ENCODE data around the gene POLD1. TPM values are rescaled to one million over a fixed set of nuclear protein-coding genes. Genes with fewer than 3 reads are reported as not detected.
A peak's percentile ranks its signal among the peaks of the same experiment; 100 is the strongest.
"Not testable (repeated sequence)": the region's sequence is repeated elsewhere in the genome, so short reads cannot be mapped to it uniquely, and the experiment has no call there.

The POLD1 gene
- total and polyA plus RNA-seq, 7 experiments from 2014 or later = 26.0 to 110 (median 40.8) TPM

DNA sequence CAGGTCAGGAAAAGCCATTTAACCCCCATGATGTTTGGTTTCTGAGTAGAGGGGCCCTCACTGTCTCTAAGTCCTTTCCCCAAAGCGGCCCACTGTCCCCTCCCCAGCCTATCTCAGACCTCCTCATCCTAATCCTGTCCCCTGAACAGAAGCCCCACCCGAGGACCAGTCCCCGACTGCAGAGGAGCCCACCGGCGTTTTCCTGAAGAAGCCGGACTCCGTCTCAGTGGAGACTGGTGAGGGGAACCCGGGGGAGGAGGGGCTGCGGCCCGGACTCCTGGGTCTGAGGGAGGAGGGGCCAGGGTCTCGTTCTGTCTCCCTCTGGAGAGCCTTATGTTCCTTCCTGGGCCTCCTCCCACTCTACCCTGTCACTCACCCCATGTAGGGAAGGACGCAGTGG is 51.5 kb downstream of the POLD1 start:
- Mint-ChIP-seq H3K4me1 (peaks cover 0 to 16% (median 10%) of the 10 kb centered on the region in 7 donors), H3K27ac (no peak overlapping the region), H3K27me3 (peaks cover 0 to 24% (median 15%) of the 10 kb centered on the region in 5 donors), H3K9me3 (no peaks in the 10 kb centered on the region), H3K36me3 (no peaks in the 10 kb centered on the region), H3K4me3 (no peak overlapping the region)
- ChIA-PET CTCF (no interaction called here), POLR2A (no interaction called here)
- DNase-seq (no peak), ATAC-seq (no peak)
- no peak overlapping the region for H3K4me3 ChIP-seq (ENCODE audit: low read length)
- H3K27me3 ChIP-seq (ENCODE audit: control insufficient read depth in 2 of 2, insufficient read depth in 2 of 2, low read length in 2 of 2) = no peaks in the 10 kb centered on the region
- no peaks in the 10 kb centered on the region for H3K9me3 ChIP-seq (ENCODE audit: control insufficient read depth in 2 of 3, low read length in 3 of 3)
- intact Hi-C loops (cut with micrococcal nuclease) = no loop called here
- H3K36me3 ChIP-seq (ENCODE audit: control insufficient read depth in 2 of 3, insufficient read depth in 3 of 3, low read length in 3 of 3) = no peaks in the 10 kb centered on the region
- H3K27ac ChIP-seq (ENCODE audit: low read depth, low read length) = no peak overlapping the region
- H3K4me1 ChIP-seq (ENCODE audit: control insufficient read depth in 2 of 2, insufficient read depth in 2 of 2, low read length in 2 of 2) = peaks cover 0 to 6% of the 10 kb centered on the region in 2 donors

DNA sequence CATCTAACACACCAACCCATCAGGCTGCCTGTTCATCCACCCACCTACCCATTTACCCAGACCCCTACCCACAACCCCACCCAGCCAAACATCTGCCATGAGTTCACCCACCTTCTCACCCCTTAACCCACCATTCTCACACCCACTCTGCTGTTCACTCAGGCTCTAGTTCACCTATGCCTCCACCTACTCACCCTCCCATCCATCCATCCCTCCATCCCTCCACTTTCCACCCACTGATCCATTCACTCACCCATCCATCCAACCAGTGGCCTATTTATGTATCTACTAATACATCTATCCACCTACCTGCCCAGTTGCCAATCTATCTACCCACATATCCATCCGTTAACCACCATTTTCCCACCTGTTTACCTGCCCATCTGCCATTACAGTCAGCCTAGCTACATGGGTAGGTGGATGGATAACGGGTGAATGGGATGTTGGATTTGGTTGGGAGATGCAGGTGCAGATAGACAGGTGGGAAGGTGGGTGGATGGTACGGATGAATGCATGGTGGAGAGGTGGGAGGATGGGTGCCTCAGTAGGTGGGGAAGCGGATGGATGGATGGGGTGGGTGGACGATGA is 53.8 kb downstream of the POLD1 start:
- Mint-ChIP-seq H3K27ac (no peak overlapping the region), H3K9me3 (no peaks in the 10 kb centered on the region), H3K27me3 (peaks cover 0 to 25% (median 10%) of the 10 kb centered on the region in 5 donors), H3K36me3 (no peaks in the 10 kb centered on the region), H3K4me1 (peaks cover 0 to 3% (median 0%) of the 10 kb centered on the region in 7 donors), H3K4me3 (no peak overlapping the region)
- Histone ChIP-seq H3K27me3 (ENCODE audit: control insufficient read depth in 2 of 2, insufficient read depth in 2 of 2, low read length in 2 of 2) (no peaks in the 10 kb centered on the region), H3K4me1 (ENCODE audit: control insufficient read depth in 2 of 2, insufficient read depth in 2 of 2, low read length in 2 of 2) (no peaks in the 10 kb centered on the region), H3K9me3 (ENCODE audit: control insufficient read depth in 2 of 3, low read length in 3 of 3) (no peaks in the 10 kb centered on the region), H3K27ac (ENCODE audit: low read depth, low read length) (no peak overlapping the region), H3K4me3 (ENCODE audit: low read length) (no peak overlapping the region), H3K36me3 (ENCODE audit: control insufficient read depth in 2 of 3, insufficient read depth in 3 of 3, low read length in 3 of 3) (no peaks in the 10 kb centered on the region)
- ChIA-PET CTCF (no interaction called here), POLR2A (interaction anchor here (0.8 kb wide), 1 partner anchor 10 kb away, joined by 3 read pairs; no protein-coding TSS in a partner anchor)
- ATAC-seq (no peak), DNase-seq (no peak)
- intact Hi-C loops (cut with micrococcal nuclease) = no loop called here

DNA sequence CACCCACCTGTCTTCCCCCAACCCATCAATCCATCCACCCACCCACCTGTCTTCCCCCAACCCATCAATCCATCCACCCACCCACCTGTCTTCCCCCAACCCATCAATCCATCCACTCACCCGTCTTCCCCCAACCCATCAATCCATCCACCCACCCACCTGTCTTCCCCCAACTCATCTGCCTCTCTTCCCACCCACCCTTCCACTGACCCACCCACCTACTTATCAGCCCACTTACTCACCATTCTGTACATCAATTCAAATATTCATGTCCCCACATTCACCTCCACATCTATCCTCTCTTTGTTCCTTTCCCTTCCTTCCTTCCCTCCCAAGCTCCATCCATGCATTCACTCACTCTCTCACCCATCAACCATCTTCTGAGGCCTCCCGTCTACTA is 55.0 kb downstream of the POLD1 start:
- not testable (repeated sequence) for H3K4me3 ChIP-seq (ENCODE audit: low read length)

DNA sequence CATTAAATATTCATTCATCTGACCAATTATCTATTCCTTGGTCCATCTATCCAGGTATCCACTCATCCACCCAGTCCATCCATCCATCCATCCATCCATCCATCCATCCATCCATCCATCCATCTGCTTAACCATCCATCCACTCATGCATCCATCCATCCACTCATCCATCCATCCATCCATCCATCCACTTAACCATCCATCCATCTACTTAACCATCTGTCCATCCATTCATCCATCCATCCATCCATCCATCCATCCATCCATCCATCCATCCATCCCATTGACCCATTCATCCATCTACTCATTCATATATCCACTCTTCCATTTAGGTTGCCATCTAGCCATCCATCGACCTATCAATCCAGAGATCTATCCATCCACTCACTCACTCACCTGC is 59.9 kb downstream of the POLD1 start:
- Histone ChIP-seq H3K4me1 (ENCODE audit: control insufficient read depth in 2 of 2, insufficient read depth in 2 of 2, low read length in 2 of 2) (no peaks in the 10 kb centered on the region), H3K4me3 (ENCODE audit: low read length) (no peak overlapping the region), H3K36me3 (ENCODE audit: control insufficient read depth in 2 of 3, insufficient read depth in 3 of 3, low read length in 3 of 3) (no peaks in the 10 kb centered on the region), H3K9me3 (ENCODE audit: control insufficient read depth in 2 of 3, low read length in 3 of 3) (no peaks in the 10 kb centered on the region), H3K27ac (ENCODE audit: low read depth, low read length) (no peak overlapping the region), H3K27me3 (ENCODE audit: control insufficient read depth in 2 of 2, insufficient read depth in 2 of 2, low read length in 2 of 2) (no peaks in the 10 kb centered on the region)
- ChIA-PET POLR2A (no interaction called here), CTCF (interaction anchor here (0.6 kb wide), 1 partner anchor 150 kb away, joined by 3 read pairs; no protein-coding TSS in a partner anchor)
- Mint-ChIP-seq H3K4me1 (peaks cover 0 to 4% (median 0%) of the 10 kb centered on the region in 7 donors), H3K36me3 (peaks cover 0 to 3% (median 0%) of the 10 kb centered on the region in 5 donors), H3K27ac (no peak overlapping the region), H3K27me3 (peaks cover 0 to 19% (median 3%) of the 10 kb centered on the region in 5 donors), H3K4me3 (no peak overlapping the region), H3K9me3 (peaks cover 0 to 4% (median 0%) of the 10 kb centered on the region in 11 donors)
- DNase-seq (no peak), ATAC-seq (no peak)
- intact Hi-C loops (cut with micrococcal nuclease) = no loop called here

More for the DNA sequence above, 55.0 kb downstream of the POLD1 start:
- H3K27me3 ChIP-seq (ENCODE audit: control insufficient read depth in 2 of 2, insufficient read depth in 2 of 2, low read length in 2 of 2); ATAC-seq; H3K4me1 Mint-ChIP-seq; POLR2A ChIA-PET; DNase-seq; H3K36me3 Mint-ChIP-seq; H3K9me3 Mint-ChIP-seq; H3K4me3 Mint-ChIP-seq; H3K4me1 ChIP-seq (ENCODE audit: control insufficient read depth in 2 of 2, insufficient read depth in 2 of 2, low read length in 2 of 2); H3K9me3 ChIP-seq (ENCODE audit: control insufficient read depth in 2 of 3, low read length in 3 of 3); H3K27ac ChIP-seq (ENCODE audit: low read depth, low read length); CTCF ChIA-PET; H3K27ac Mint-ChIP-seq; H3K36me3 ChIP-seq (ENCODE audit: control insufficient read depth in 2 of 3, insufficient read depth in 3 of 3, low read length in 3 of 3); intact Hi-C loops (cut with micrococcal nuclease): not testable (repeated sequence)
- H3K27me3 Mint-ChIP-seq = peaks cover 3 to 27% (median 8%) of the 10 kb centered on the region in 5 donors

DNA sequence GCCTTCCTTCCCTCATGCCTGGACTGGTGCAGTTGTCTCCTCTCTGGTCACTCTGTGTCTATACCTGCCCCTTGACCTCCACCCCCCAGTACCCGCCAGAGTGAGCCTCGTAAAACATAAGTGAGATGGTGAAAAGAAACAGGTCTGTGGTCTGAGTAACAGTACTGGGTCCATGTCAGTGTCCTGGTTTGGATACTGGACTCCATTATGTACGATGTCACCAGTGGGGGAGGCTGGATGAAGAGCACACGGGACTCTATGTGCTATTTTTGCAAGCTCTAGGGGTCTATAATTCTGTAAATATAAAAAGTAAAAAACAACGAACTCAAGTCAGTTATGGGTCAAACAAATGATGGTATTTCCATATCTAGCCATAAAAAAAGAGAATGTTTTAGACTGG is 62.9 kb downstream of the POLD1 start:
- H3K36me3 ChIP-seq (ENCODE audit: control insufficient read depth in 2 of 3, insufficient read depth in 3 of 3, low read length in 3 of 3) = no peaks in the 10 kb centered on the region
- Mint-ChIP-seq H3K36me3 (peaks cover 0 to 3% (median 0%) of the 10 kb centered on the region in 5 donors), H3K4me1 (peaks cover 0 to 5% (median 0%) of the 10 kb centered on the region in 7 donors), H3K27me3 (peaks cover 0 to 17% (median 12%) of the 10 kb centered on the region in 5 donors), H3K9me3 (peaks cover 0 to 4% (median 0%) of the 10 kb centered on the region in 11 donors), H3K27ac (peak overlapping the region in 1 of 9 donors; percentile 6), H3K4me3 (no peak overlapping the region)
- no peak for ATAC-seq
- CTCF ChIA-PET = no interaction called here
- no peaks in the 10 kb centered on the region for H3K4me1 ChIP-seq (ENCODE audit: control insufficient read depth in 2 of 2, insufficient read depth in 2 of 2, low read length in 2 of 2)
- POLR2A ChIA-PET = no interaction called here
- no peak overlapping the region for H3K4me3 ChIP-seq (ENCODE audit: low read length)
- H3K27ac ChIP-seq (ENCODE audit: low read depth, low read length) = no peak overlapping the region
- intact Hi-C loops (cut with micrococcal nuclease) = no loop called here
- no peaks in the 10 kb centered on the region for H3K9me3 ChIP-seq (ENCODE audit: control insufficient read depth in 2 of 3, low read length in 3 of 3)
- H3K27me3 ChIP-seq (ENCODE audit: control insufficient read depth in 2 of 2, insufficient read depth in 2 of 2, low read length in 2 of 2) = no peaks in the 10 kb centered on the region
- DNase-seq = no peak

DNA sequence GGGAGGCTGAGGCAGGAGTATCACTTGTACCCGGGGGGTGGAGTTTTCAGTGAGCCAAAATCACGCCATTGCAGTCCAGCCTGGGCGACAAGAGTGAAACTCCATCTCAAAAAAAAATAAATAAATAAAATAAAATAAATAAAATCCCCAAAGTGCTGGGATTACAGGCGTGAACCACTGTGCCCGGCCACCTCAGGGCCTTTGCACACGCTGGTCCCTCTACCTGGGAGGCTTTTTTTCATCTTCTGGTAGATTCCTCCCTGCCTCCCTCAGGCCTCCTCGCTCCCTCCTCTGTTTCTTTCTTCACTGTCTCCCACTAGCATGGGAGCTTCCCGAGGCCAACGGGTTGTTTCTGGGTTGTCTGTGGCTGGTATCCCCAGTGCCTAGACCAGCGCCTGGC is 63.6 kb downstream of the POLD1 start:
- intact Hi-C loops (cut with micrococcal nuclease) = no loop called here
- Histone ChIP-seq H3K27me3 (ENCODE audit: control insufficient read depth in 2 of 2, insufficient read depth in 2 of 2, low read length in 2 of 2) (no peaks in the 10 kb centered on the region), H3K36me3 (ENCODE audit: control insufficient read depth in 2 of 3, insufficient read depth in 3 of 3, low read length in 3 of 3) (no peaks in the 10 kb centered on the region), H3K9me3 (ENCODE audit: control insufficient read depth in 2 of 3, low read length in 3 of 3) (no peaks in the 10 kb centered on the region), H3K4me3 (ENCODE audit: low read length) (no peak overlapping the region), H3K27ac (ENCODE audit: low read depth, low read length) (no peak overlapping the region), H3K4me1 (ENCODE audit: control insufficient read depth in 2 of 2, insufficient read depth in 2 of 2, low read length in 2 of 2) (no peaks in the 10 kb centered on the region)
- H3K4me1 Mint-ChIP-seq = peaks cover 0 to 7% (median 0%) of the 10 kb centered on the region in 7 donors
- peaks cover 0 to 3% (median 0%) of the 10 kb centered on the region in 5 donors for H3K36me3 Mint-ChIP-seq
- peaks cover 0 to 20% (median 12%) of the 10 kb centered on the region in 5 donors for H3K27me3 Mint-ChIP-seq
- no peak for ATAC-seq
- H3K4me3 Mint-ChIP-seq = no peak overlapping the region
- peaks cover 0 to 4% (median 0%) of the 10 kb centered on the region in 11 donors for H3K9me3 Mint-ChIP-seq
- POLR2A ChIA-PET = no interaction called here
- CTCF ChIA-PET = interaction anchor here (0.6 kb wide), 2 partner anchors 10 to 11 kb away, joined by 3 to 4 read pairs; no protein-coding TSS in a partner anchor
- no peak overlapping the region for H3K27ac Mint-ChIP-seq
- DNase-seq = no peak

Data from naive thymus-derived CD4-positive, alpha-beta T cell (primary cell).